Activated naive CD4-positive, alpha-beta T cell treated with anti-CD3 and anti-CD28 coated beads for 36 hours (primary cell): ENCODE results near the gene MRPL54. TPM values are rescaled to one million over a fixed set of nuclear protein-coding genes. Genes with fewer than 3 reads are reported as not detected.
"Not testable (repeated sequence)": the region's sequence is repeated elsewhere in the genome, so short reads cannot be mapped to it uniquely, and the experiment has no call there.

Experiments used
- CTCF ChIA-PET: fragments of 350-600 bp; sonication (Branson Sonifier 250); formaldehyde crosslinking; loops from one replicate; lab custom pipeline; 2021; ENCODE audit warnings: antibody characterized with exemption; lab: Charles Lee
- DNase-seq: peaks from one replicate; pipeline ENCODE4 v3.0.0-alpha.2; 2020
- H3K27ac Mint-ChIP-seq: one replicate; pipeline ENCODE4 v1.8.0; 2021; ENCODE audit warnings: mild to moderate bottlenecking, mixed read lengths
- H3K27me3 Mint-ChIP-seq: one replicate; pipeline ENCODE4 v1.8.0; 2021; ENCODE audit warnings: low read depth, mixed read lengths
- H3K36me3 Mint-ChIP-seq: one replicate; pipeline ENCODE4 v1.8.0; 2021; ENCODE audit warnings: low read depth, mixed read lengths
- H3K4me1 Mint-ChIP-seq: one replicate; pipeline ENCODE4 v1.8.0; 2021; ENCODE audit warnings: low read depth, mixed read lengths
- H3K4me3 Mint-ChIP-seq: one replicate; pipeline ENCODE4 v1.8.0; 2021; ENCODE audit warnings: mild to moderate bottlenecking, moderate library complexity, mixed read lengths
- H3K9me3 Mint-ChIP-seq: one replicate; pipeline ENCODE4 v1.8.0; 2021; ENCODE audit warnings: mixed read lengths
- intact Hi-C: fragments of 100-400 bp; cut with micrococcal nuclease; formaldehyde crosslinking; loops from one replicate; pipeline ENCODE4 v1.15.1; 2023
- total RNA-seq, 2 experiments: library from RNA; stranded (reverse); gene quantifications; one replicate each; pipeline ENCODE4 v1.2.3, GENCODE V29; 2021

The MRPL54 gene
- total RNA-seq, 2 experiments from 2014 or later = 71.4 to 77.0 TPM

GRCh38 chr19:3810708-3811355 lies 48.4 kb downstream of the MRPL54 start:
- DNase-seq = no peak
- Mint-ChIP-seq H3K9me3 (peaks cover 5% of the 10 kb centered on the region), H3K27me3 (no peaks in the 10 kb centered on the region), H3K4me1 (peaks cover 38% of the 10 kb centered on the region), H3K4me3 (no peak overlapping the region), H3K27ac (no peak overlapping the region), H3K36me3 (no peaks in the 10 kb centered on the region)
- CTCF ChIA-PET = interaction anchor here (1.1 to 2.3 kb wide), 2 partner anchors 11 to 27 kb away, joined by 4 to 6 read pairs; no protein-coding TSS in a partner anchor
- intact Hi-C loops = loop anchor here (5.0 kb wide), 1 partner anchor 304 kb away; the partner anchor contains the start of gene FZR1

- H3K27ac Mint-ChIP-seq = peak overlapping the region; percentile 91
- no peak overlapping the region for H3K4me3 Mint-ChIP-seq
- DNase-seq = no peak
- intact Hi-C loops = loop anchor here (2.0 to 5.0 kb wide), 3 partner anchors 15 to 306 kb away; partner anchors contain the start of genes FZR1 and MRPL54
- H3K9me3 Mint-ChIP-seq = no peaks in the 10 kb centered on the region
- no peaks in the 10 kb centered on the region for H3K36me3 Mint-ChIP-seq
- H3K27me3 Mint-ChIP-seq = no peaks in the 10 kb centered on the region
- CTCF ChIA-PET = interaction anchor here (1.7 to 2.3 kb wide), 3 partner anchors 8 to 52 kb away, joined by 6 to 10 read pairs (median 6); partner anchors contain the start of genes APBA3 and MRPL54
- peaks cover 49% of the 10 kb centered on the region for H3K4me1 Mint-ChIP-seq
Observed at GRCh38 chr19:3813473-3814392, 51.3 kb downstream of the MRPL54 start.

GRCh38 chr19:3814648-3815047 lies 52.2 kb downstream of the MRPL54 start:
- H3K9me3 Mint-ChIP-seq = no peaks in the 10 kb centered on the region
- peaks cover 55% of the 10 kb centered on the region for H3K4me1 Mint-ChIP-seq
- CTCF ChIA-PET = no interaction called here
- no peaks in the 10 kb centered on the region for H3K27me3 Mint-ChIP-seq
- no peaks in the 10 kb centered on the region for H3K36me3 Mint-ChIP-seq
- no peak overlapping the region for H3K27ac Mint-ChIP-seq
- intact Hi-C loops = loop anchor here (5.0 kb wide), 1 partner anchor 307 kb away; the partner anchor contains the start of gene FZR1
- no peak for DNase-seq
- no peak overlapping the region for H3K4me3 Mint-ChIP-seq

GRCh38 chr19:3816148-3816547 lies 53.7 kb downstream of the MRPL54 start:
- intact Hi-C loops, H3K4me3 Mint-ChIP-seq, DNase-seq, H3K36me3 Mint-ChIP-seq, H3K27me3 Mint-ChIP-seq, H3K27ac Mint-ChIP-seq, H3K9me3 Mint-ChIP-seq: not testable (repeated sequence)
- peaks cover 54% of the 10 kb centered on the region for H3K4me1 Mint-ChIP-seq
- CTCF ChIA-PET = interaction anchor here (0.7 to 0.8 kb wide), 2 partner anchors 54 to 95 kb away, joined by 3 to 7 read pairs; partner anchors contain the start of gene MRPL54

- no peaks in the 10 kb centered on the region for H3K36me3 Mint-ChIP-seq
- no peaks in the 10 kb centered on the region for H3K9me3 Mint-ChIP-seq
- no peak overlapping the region for H3K4me3 Mint-ChIP-seq
- intact Hi-C loops = no loop called here
- no peak overlapping the region for H3K27ac Mint-ChIP-seq
- H3K27me3 Mint-ChIP-seq = no peaks in the 10 kb centered on the region
- H3K4me1 Mint-ChIP-seq = peaks cover 56% of the 10 kb centered on the region
- CTCF ChIA-PET = no interaction called here
- no peak for DNase-seq
Observed at GRCh38 chr19:3816566-3817218, 54.2 kb downstream of the MRPL54 start.

Other genes with a start within 250 kb of the MRPL54 start
- 1 to 10 TPM; 2.1 to 2.5 TPM for gene TEKTIP1, start 223.5 kb upstream of the MRPL54 start, total RNA-seq
- 10 to 100 TPM; 31.3 to 34.0 TPM for gene MFSD12, start 205.1 kb upstream of the MRPL54 start, total RNA-seq
- 10 to 100 TPM; 63.3 to 65.9 TPM for gene HMG20B, start 189.7 kb upstream of the MRPL54 start, total RNA-seq
- gene GIPC3, start 177.2 kb upstream of the MRPL54 start, total RNA-seq = under 1 TPM; 0.20 to 0.29 TPM
- gene TBXA2R, start 155.8 kb upstream of the MRPL54 start, total RNA-seq = under 1 TPM; 0.41 to 0.42 TPM
- 10 to 100 TPM; 24.6 to 27.0 TPM for gene CACTIN, start 135.9 kb upstream of the MRPL54 start, total RNA-seq
- gene PIP5K1C, start 62.2 kb upstream of the MRPL54 start, total RNA-seq = 1 to 10 TPM; 7.3 to 7.5 TPM
- gene TJP3, start 54.3 kb upstream of the MRPL54 start, total RNA-seq = 1 to 10 TPM in 1 of 2 experiments, under 1 TPM in 1; 0.93 to 1.6 TPM
- gene APBA3, start 990 bp upstream of the MRPL54 start, total RNA-seq = 10 to 100 TPM; 28.6 to 30.0 TPM
- gene RAX2, start 9.5 kb downstream of the MRPL54 start, total RNA-seq = not detected
- gene MATK, start 23.7 kb downstream of the MRPL54 start, total RNA-seq = 10 to 100 TPM; 12.7 to 13.7 TPM
- gene ZFR2, start 106.4 kb downstream of the MRPL54 start, total RNA-seq = under 1 TPM in 1 of 2 experiments, not detected in 1; 0.27 TPM
- gene ATCAY, start 118.0 kb downstream of the MRPL54 start, total RNA-seq = under 1 TPM in 1 of 2 experiments, not detected in 1; 0.07 TPM
- not detected for gene NMRK2, start 170.4 kb downstream of the MRPL54 start, total RNA-seq
- gene DAPK3, start 208.4 kb downstream of the MRPL54 start, total RNA-seq = 10 to 100 TPM; 19.3 to 19.6 TPM
- gene EEF2, start 222.8 kb downstream of the MRPL54 start, total RNA-seq = 1,000 to 10,000 TPM; 3,747 to 3,914 TPM
- 10 to 100 TPM; 16.1 to 20.1 TPM for gene PIAS4, start 245.1 kb downstream of the MRPL54 start, total RNA-seq